HEK293T (cell line): ENCODE results near the gene NFIA.

Source experiments
- BHLHE40 ChIP-seq: fragments of 450-650 bp; IDR thresholded peaks from 2 replicates; pipeline ENCODE4 v1.6.1; 2016; ENCODE audit warnings: mild to moderate bottlenecking, moderate library complexity, borderline replicate concordance
- FOXM1 ChIP-seq: fragments of 450-650 bp; IDR thresholded peaks from 2 replicates; pipeline ENCODE4 v1.6.1; 2017; ENCODE audit warnings: mild to moderate bottlenecking, borderline replicate concordance
- TARDBP ChIP-seq: fragments of 450-650 bp; IDR thresholded peaks from 2 replicates; pipeline ENCODE4 v1.6.1; 2016

DNA sequence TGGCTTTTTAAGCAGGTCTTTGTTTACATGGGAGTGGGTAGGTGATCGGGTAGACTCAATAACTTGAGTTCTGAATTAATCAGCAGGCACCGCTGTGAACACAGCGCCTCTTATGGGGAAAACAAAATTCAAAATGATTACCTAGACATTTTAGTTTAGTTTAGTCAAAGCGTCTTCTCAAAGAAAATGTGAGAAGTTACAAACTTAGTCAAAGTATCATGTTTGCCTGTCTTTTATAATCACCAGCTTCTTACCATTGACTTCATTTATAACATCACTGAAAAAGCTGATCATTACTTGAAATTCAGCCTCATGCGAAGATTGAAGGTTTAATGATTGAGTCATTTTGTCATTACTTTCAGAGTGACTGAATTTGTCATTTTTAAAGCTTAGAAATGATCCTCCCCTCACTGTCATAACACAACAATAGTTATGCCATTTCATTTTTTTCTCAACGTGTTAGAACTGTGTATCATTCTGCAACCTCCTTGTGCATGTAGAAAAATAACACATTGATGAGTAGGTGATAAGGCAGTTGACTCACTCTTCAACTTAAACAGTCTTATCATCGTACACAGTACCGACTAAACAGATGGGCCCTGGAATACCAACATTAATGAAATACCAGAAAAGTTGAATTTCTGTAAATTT, 188.5 kb downstream of the NFIA start:
- TF ChIP-seq FOXM1 = no peak
- TF ChIP-seq BHLHE40 = no peak
- no peak for TF ChIP-seq TARDBP
